Measurements from ENCODE around the gene MYO3B. TPM values are rescaled to one million over a fixed set of nuclear protein-coding genes. Genes with fewer than 3 reads are reported as not detected.

Gene MYO3B
- total and polyA plus RNA-seq, 2 donors (not counting 1 experiment from before 2014, with no cell fraction given) = not detected

GRCh38 chr2:170411660-170412059 is 233.7 kb downstream of the MYO3B start:
- Mint-ChIP-seq H3K4me1 (peaks cover 11% of the 10 kb centered on the region), H3K9me3 (ENCODE audit: insufficient read depth) (no peaks in the 10 kb centered on the region), H3K4me3 (no peak overlapping the region), H3K27ac (no peak overlapping the region), H3K27me3 (peaks cover 29% of the 10 kb centered on the region)
- Histone ChIP-seq H3K4me1 (ENCODE audit: control insufficient read depth in 2 of 2, insufficient read depth in 2 of 2, low read length in 2 of 2) (peaks cover 12 to 14% of the 10 kb centered on the region in 2 donors), H3K27ac (ENCODE audit: low read length in 2 of 2) (no peak overlapping the region), H3K27me3 (replicated peaks in 1 of 4; ENCODE audit: control extremely low read depth in 1 of 4, control insufficient read depth in 3 of 4, insufficient read depth in 4 of 4, low read length in 3 of 4) (peaks cover 0 to 17% (median 5%) of the 10 kb centered on the region in 4 experiments), H3K36me3 (replicated peaks in 1 of 2; ENCODE audit: control extremely low read depth in 1 of 2, control insufficient read depth in 1 of 2, extremely low read depth in 1 of 2, insufficient read depth in 2 of 2, low read length in 1 of 2) (no peaks in the 10 kb centered on the region), H3K79me2 (ENCODE audit: control insufficient read depth, insufficient read depth, low read length) (no peaks in the 10 kb centered on the region), H2AFZ (ENCODE audit: insufficient read depth, low read depth, low read length, poor library complexity, severe bottlenecking) (no peak overlapping the region), H3K9ac (ENCODE audit: low read length) (no peak overlapping the region), H4K20me1 (ENCODE audit: control insufficient read depth, insufficient read depth, low read length, poor library complexity, severe bottlenecking) (no peaks in the 10 kb centered on the region), H3K4me3 (ENCODE audit: control extremely low read depth in 1 of 5, extremely low read depth in 1 of 5, insufficient read depth in 1 of 5, low read depth in 2 of 5, low read length in 4 of 5) (no peak overlapping the region), H3K4me2 (replicated peaks; ENCODE audit: low read depth, low read length, poor library complexity, severe bottlenecking) (no peak overlapping the region), H3K9me3 (ENCODE audit: control extremely low read depth in 1 of 3, control insufficient read depth in 2 of 3, insufficient read depth in 1 of 3, low read length in 2 of 3) (no peaks in the 10 kb centered on the region)
- ATAC-seq (ENCODE audit: low read depth) (no peak), DNase-seq (no peak)
- intact Hi-C loops (cut with micrococcal nuclease) = no loop called here
- TF ChIP-seq CTCF (IDR thresholded peaks at IDR 0.05) (no peak), EZH2 (IDR thresholded peaks at IDR 0.05; ENCODE audit: borderline replicate concordance, insufficient read depth, low read depth, low read length, poor library complexity, severe bottlenecking) (no peak)
- CTCF ChIA-PET = interaction anchor here (0.5 to 4.3 kb wide), 2 partner anchors 215 to 402 kb away, joined by 3 to 18 read pairs; no protein-coding TSS in a partner anchor
- POLR2A ChIA-PET = no interaction called here

GRCh38 chr2:170420961-170421687 is 243.2 kb downstream of the MYO3B start:
- Histone ChIP-seq H3K27ac (ENCODE audit: low read length in 2 of 2) (no peak overlapping the region), H3K27me3 (replicated peaks in 1 of 4; ENCODE audit: control extremely low read depth in 1 of 4, control insufficient read depth in 3 of 4, insufficient read depth in 4 of 4, low read length in 3 of 4) (no peaks in the 10 kb centered on the region), H3K9ac (ENCODE audit: low read length) (no peak overlapping the region), H3K4me1 (ENCODE audit: control insufficient read depth in 2 of 2, insufficient read depth in 2 of 2, low read length in 2 of 2) (no peaks in the 10 kb centered on the region), H3K9me3 (ENCODE audit: control extremely low read depth in 1 of 3, control insufficient read depth in 2 of 3, insufficient read depth in 1 of 3, low read length in 2 of 3) (no peaks in the 10 kb centered on the region), H3K79me2 (ENCODE audit: control insufficient read depth, insufficient read depth, low read length) (no peaks in the 10 kb centered on the region), H4K20me1 (ENCODE audit: control insufficient read depth, insufficient read depth, low read length, poor library complexity, severe bottlenecking) (no peaks in the 10 kb centered on the region), H3K4me3 (ENCODE audit: control extremely low read depth in 1 of 5, extremely low read depth in 1 of 5, insufficient read depth in 1 of 5, low read depth in 2 of 5, low read length in 4 of 5) (no peak overlapping the region), H3K36me3 (replicated peaks in 1 of 2; ENCODE audit: control extremely low read depth in 1 of 2, control insufficient read depth in 1 of 2, extremely low read depth in 1 of 2, insufficient read depth in 2 of 2, low read length in 1 of 2) (no peaks in the 10 kb centered on the region), H2AFZ (ENCODE audit: insufficient read depth, low read depth, low read length, poor library complexity, severe bottlenecking) (no peak overlapping the region), H3K4me2 (replicated peaks; ENCODE audit: low read depth, low read length, poor library complexity, severe bottlenecking) (no peak overlapping the region)
- ChIA-PET POLR2A (no interaction called here), CTCF (interaction anchor here (0.7 kb wide), 1 partner anchor 12 kb away, joined by 3 read pairs; no protein-coding TSS in a partner anchor)
- TF ChIP-seq EZH2 (IDR thresholded peaks at IDR 0.05; ENCODE audit: borderline replicate concordance, insufficient read depth, low read depth, low read length, poor library complexity, severe bottlenecking) (no peak), CTCF (IDR thresholded peaks at IDR 0.05) (no peak)
- intact Hi-C loops (cut with micrococcal nuclease) = no loop called here
- no peaks in the 10 kb centered on the region for H3K9me3 Mint-ChIP-seq (ENCODE audit: insufficient read depth)
- ATAC-seq (ENCODE audit: low read depth) = no peak
- H3K4me1 Mint-ChIP-seq = no peaks in the 10 kb centered on the region
- no peak for DNase-seq
- WGBS (ENCODE audit: insufficient coverage) = 68% methylated on average over 10 of the region's 11 CpGs
- H3K4me3 Mint-ChIP-seq = no peak overlapping the region
- H3K27me3 Mint-ChIP-seq = peaks cover 22% of the 10 kb centered on the region
- no peak overlapping the region for H3K27ac Mint-ChIP-seq

Measured in B cell (primary cell).